Naive B cell (primary cell): ENCODE data around the gene SHANK2. TPM values are rescaled to one million over a fixed set of nuclear protein-coding genes. Genes with fewer than 3 reads are reported as not detected.
A peak's percentile ranks its signal among the peaks of the same experiment; 100 is the strongest.
"Not testable (repeated sequence)": the region's sequence is repeated elsewhere in the genome, so short reads cannot be mapped to it uniquely, and the experiment has no call there.

Source experiments
- ATAC-seq, 2 donors: fragments of 150-1000 bp; cut with Tn5 transposase; 2 replicates each; pipeline ENCODE4 v1.10.0; 2021; ENCODE audit warnings: low read depth in 2 of 2, mild to moderate bottlenecking in 2 of 2, moderate library complexity in 2 of 2
- DNase-seq: peaks from one replicate; pipeline ENCODE4 v3.0.0; 2022
- H3K27ac Mint-ChIP-seq, 6 donors: one replicate each; pipeline ENCODE4 v1.8.0; 2020 to 2022; ENCODE audit warnings: mild to moderate bottlenecking in 6 of 6, mixed read lengths in 6 of 6, moderate library complexity in 5 of 6, inconsistent platforms in 2 of 6
- H3K27me3 Mint-ChIP-seq, 3 donors: one replicate each; pipeline ENCODE4 v1.8.0; 2021 to 2022; ENCODE audit warnings: mixed read lengths in 3 of 3, mild to moderate bottlenecking in 1 of 3
- H3K36me3 Mint-ChIP-seq, 2 donors: one replicate each; pipeline ENCODE4 v1.8.0; 2020 to 2022; ENCODE audit warnings: mixed read lengths in 2 of 2, inconsistent platforms in 1 of 2, mild to moderate bottlenecking in 1 of 2
- H3K4me1 Mint-ChIP-seq, 3 donors: one replicate each; pipeline ENCODE4 v1.8.0; 2020 to 2022; ENCODE audit warnings: mixed read lengths in 3 of 3, inconsistent platforms in 1 of 3, mild to moderate bottlenecking in 1 of 3, moderate library complexity in 1 of 3
- H3K4me3 Mint-ChIP-seq, 8 donors: one replicate each; pipeline ENCODE4 v1.8.0; 2020 to 2022; ENCODE audit warnings: mild to moderate bottlenecking in 8 of 8, mixed read lengths in 8 of 8, moderate library complexity in 8 of 8, inconsistent platforms in 2 of 8
- H3K9me3 Mint-ChIP-seq, 7 donors: one replicate each; pipeline ENCODE4 v1.8.0; 2020 to 2022; ENCODE audit warnings: mixed read lengths in 7 of 7, mild to moderate bottlenecking in 5 of 7, inconsistent platforms in 2 of 7, moderate library complexity in 1 of 7
- polyA plus RNA-seq, 6 donors: library from polyadenylated mRNA; unstranded; fragments of 300-500 nt; fragmentation: Illumina TruSeq; gene quantifications; one replicate each; pipeline ENCODE4 v1.2.3, GENCODE V29; 2021; ENCODE audit warnings: low read depth in 6 of 6

Gene SHANK2
- polyA plus RNA-seq, 6 donors from 2014 or later, result not detected

GRCh38 chr11:71233896-71234852 lies 18.2 kb downstream of the SHANK2 start:
- DNase-seq, H3K27ac Mint-ChIP-seq, H3K9me3 Mint-ChIP-seq, ATAC-seq, H3K4me1 Mint-ChIP-seq, H3K36me3 Mint-ChIP-seq: not testable (repeated sequence)
- Mint-ChIP-seq H3K27me3 (peaks cover 28 to 51% (median 29%) of the 10 kb centered on the region in 3 donors), H3K4me3 (peak overlapping the region in 1 of 8 donors; percentile 63)

- Mint-ChIP-seq H3K27me3 (peaks cover 21 to 46% (median 29%) of the 10 kb centered on the region in 3 donors), H3K9me3 (peaks cover 7 to 14% (median 11%) of the 10 kb centered on the region in 7 donors), H3K4me1 (no peaks in the 10 kb centered on the region), H3K4me3 (no peak overlapping the region), H3K27ac (peak overlapping the region in 1 of 6 donors; percentile 40), H3K36me3 (peaks cover 0 to 8% of the 10 kb centered on the region in 2 donors)
- ATAC-seq (no peak), DNase-seq (no peak)
Observed at GRCh38 chr11:71232364-71232763, 20.0 kb downstream of the SHANK2 start.

GRCh38 chr11:71228961-71229360 lies 23.4 kb downstream of the SHANK2 start:
- Mint-ChIP-seq H3K9me3 (peaks cover 18 to 41% (median 36%) of the 10 kb centered on the region in 7 donors), H3K4me3 (no peak overlapping the region), H3K36me3 (peaks cover 5 to 22% of the 10 kb centered on the region in 2 donors), H3K27me3 (peaks cover 19 to 35% (median 26%) of the 10 kb centered on the region in 3 donors), H3K4me1 (no peaks in the 10 kb centered on the region), H3K27ac (no peak overlapping the region)
- DNase-seq, result no peak
- ATAC-seq, result no peak

- DNase-seq, result no peak
- no peak for ATAC-seq
Observed at GRCh38 chr11:71227058-71227659, 25.2 kb downstream of the SHANK2 start.

GRCh38 chr11:71223671-71224660 lies 28.4 kb downstream of the SHANK2 start:
- Mint-ChIP-seq H3K4me3 (no peak overlapping the region), H3K36me3 (peaks cover 5 to 22% of the 10 kb centered on the region in 2 donors), H3K27ac (no peak overlapping the region), H3K27me3 (peaks cover 15 to 47% (median 30%) of the 10 kb centered on the region in 3 donors), H3K4me1 (no peaks in the 10 kb centered on the region), H3K9me3 (peaks cover 18 to 45% (median 34%) of the 10 kb centered on the region in 7 donors)
- ATAC-seq (no peak), DNase-seq (no peak)

More at GRCh38 chr11:71227058-71227659, 25.2 kb downstream of the SHANK2 start:
- peaks cover 5 to 22% of the 10 kb centered on the region in 2 donors for H3K36me3 Mint-ChIP-seq
- H3K9me3 Mint-ChIP-seq, result peaks cover 18 to 43% (median 34%) of the 10 kb centered on the region in 7 donors
- H3K27me3 Mint-ChIP-seq, result peaks cover 19 to 40% (median 27%) of the 10 kb centered on the region in 3 donors
- H3K4me3 Mint-ChIP-seq, result no peak overlapping the region
- H3K27ac Mint-ChIP-seq, result no peak overlapping the region
- no peaks in the 10 kb centered on the region for H3K4me1 Mint-ChIP-seq

- peaks cover 5 to 20% of the 10 kb centered on the region in 2 donors for H3K36me3 Mint-ChIP-seq
- H3K27me3 Mint-ChIP-seq, result peaks cover 11 to 49% (median 30%) of the 10 kb centered on the region in 3 donors
- no peaks in the 10 kb centered on the region for H3K4me1 Mint-ChIP-seq
- DNase-seq, result no peak
- peaks cover 18 to 42% (median 31%) of the 10 kb centered on the region in 7 donors for H3K9me3 Mint-ChIP-seq
- ATAC-seq, result no peak
- no peak overlapping the region for H3K4me3 Mint-ChIP-seq
- no peak overlapping the region for H3K27ac Mint-ChIP-seq
Observed at GRCh38 chr11:71223081-71223405, 29.3 kb downstream of the SHANK2 start.

GRCh38 chr11:71222318-71223080 lies 29.9 kb downstream of the SHANK2 start:
- peaks cover 5 to 15% of the 10 kb centered on the region in 2 donors for H3K36me3 Mint-ChIP-seq
- no peaks in the 10 kb centered on the region for H3K4me1 Mint-ChIP-seq
- H3K4me3 Mint-ChIP-seq, result no peak overlapping the region
- H3K9me3 Mint-ChIP-seq, result peaks cover 13 to 37% (median 25%) of the 10 kb centered on the region in 7 donors
- H3K27ac Mint-ChIP-seq, result no peak overlapping the region
- DNase-seq (no peak), ATAC-seq (no peak)
- H3K27me3 Mint-ChIP-seq, result peaks cover 6 to 43% (median 25%) of the 10 kb centered on the region in 3 donors

GRCh38 chr11:71221821-71222220 lies 30.6 kb downstream of the SHANK2 start:
- no peak overlapping the region for H3K4me3 Mint-ChIP-seq
- H3K36me3 Mint-ChIP-seq, result peaks cover 5 to 9% of the 10 kb centered on the region in 2 donors
- H3K9me3 Mint-ChIP-seq, result peaks cover 8 to 30% (median 19%) of the 10 kb centered on the region in 7 donors
- H3K27ac Mint-ChIP-seq, result no peak overlapping the region
- peaks cover 0 to 40% (median 18%) of the 10 kb centered on the region in 3 donors for H3K27me3 Mint-ChIP-seq
- no peak for DNase-seq
- H3K4me1 Mint-ChIP-seq, result no peaks in the 10 kb centered on the region
- no peak for ATAC-seq

GRCh38 chr11:71221201-71221600 lies 31.2 kb downstream of the SHANK2 start:
- H3K4me3 Mint-ChIP-seq, result no peak overlapping the region
- peaks cover 4 to 42% (median 17%) of the 10 kb centered on the region in 3 donors for H3K27me3 Mint-ChIP-seq
- H3K27ac Mint-ChIP-seq, result no peak overlapping the region
- H3K9me3 Mint-ChIP-seq, result peaks cover 7 to 24% (median 15%) of the 10 kb centered on the region in 7 donors
- ATAC-seq, result no peak
- DNase-seq, result no peak
- H3K36me3 Mint-ChIP-seq, result peaks cover 5 to 7% of the 10 kb centered on the region in 2 donors
- H3K4me1 Mint-ChIP-seq, result no peaks in the 10 kb centered on the region

- no peaks in the 10 kb centered on the region for H3K4me1 Mint-ChIP-seq
- peaks cover 0 to 6% (median 2%) of the 10 kb centered on the region in 7 donors for H3K9me3 Mint-ChIP-seq
- ATAC-seq (no peak), DNase-seq (no peak)
- peaks cover 21 to 52% (median 21%) of the 10 kb centered on the region in 3 donors for H3K27me3 Mint-ChIP-seq
- no peak overlapping the region for H3K4me3 Mint-ChIP-seq
- H3K36me3 Mint-ChIP-seq, result no peaks in the 10 kb centered on the region
- no peak overlapping the region for H3K27ac Mint-ChIP-seq
Observed at GRCh38 chr11:71218789-71219499, 33.4 kb downstream of the SHANK2 start.

- H3K36me3 Mint-ChIP-seq, result no peaks in the 10 kb centered on the region
- no peak overlapping the region for H3K27ac Mint-ChIP-seq
- H3K9me3 Mint-ChIP-seq, result peaks cover 0 to 6% (median 0%) of the 10 kb centered on the region in 7 donors
- no peak for ATAC-seq
- H3K4me3 Mint-ChIP-seq, result no peak overlapping the region
- no peak for DNase-seq
- H3K27me3 Mint-ChIP-seq, result peaks cover 21 to 48% (median 48%) of the 10 kb centered on the region in 3 donors
- no peaks in the 10 kb centered on the region for H3K4me1 Mint-ChIP-seq
Observed at GRCh38 chr11:71215425-71215965, 36.9 kb downstream of the SHANK2 start.
